H1 (cell line): ENCODE data around the gene OBSCN. TPM values are rescaled to one million over a fixed set of nuclear protein-coding genes. Genes with fewer than 3 reads are reported as not detected.

Experiments used
- CTCF ChIA-PET: fragments of 300-600 bp; sonication (Branson Sonifier 250); formaldehyde crosslinking; loops from one replicate; lab custom pipeline; 2021; ENCODE audit not compliant: partially characterized antibody; lab: Charles Lee
- POLR2A ChIA-PET: fragments of 300-600 bp; sonication (Branson Sonifier 250); formaldehyde crosslinking; loops from one replicate; lab custom pipeline; 2021; ENCODE audit warnings: inconsistent platforms; ENCODE audit not compliant: partially characterized antibody; lab: Charles Lee
- DNase-seq, 2 experiments: peaks; one replicate each; pipeline versions ENCODE4 v3.0.0 to v3.0.0-alpha.2; 2010 to 2022; ENCODE audit warnings: low spot score in 2 of 2, low read depth in 1 of 2, mixed read lengths in 1 of 2
- FAIRE-seq: peaks from 2 replicates; lab custom pipeline; 2011; peaks lifted over from hg19 to GRCh38; lab: Jason Lieb, UNC
- H2AFZ ChIP-seq: 2 replicates; pipeline ENCODE4 v1.8.1; 2012; ENCODE audit warnings: low read length, inconsistent platforms
- H2AK5ac ChIP-seq: 2 replicates; pipeline ENCODE4 v1.6.1; 2013; ENCODE audit warnings: low read depth, low read length
- H2BK120ac ChIP-seq: replicated peaks from 2 replicates; pipeline ENCODE3; 2013; ENCODE audit warnings: low read depth, low read length, inconsistent platforms
- H2BK12ac ChIP-seq: 2 replicates; pipeline ENCODE4 v1.6.1; 2013; ENCODE audit warnings: low read depth, low read length
- H2BK15ac ChIP-seq: 2 replicates; pipeline ENCODE4 v1.6.1; 2013; ENCODE audit warnings: low read length
- H2BK20ac ChIP-seq: 2 replicates; pipeline ENCODE4 v1.6.1; 2013; ENCODE audit warnings: low read length
- H2BK5ac ChIP-seq: 2 replicates; pipeline ENCODE4 v1.6.1; 2013; ENCODE audit warnings: low read depth, low read length
- H3K14ac ChIP-seq: 2 replicates; pipeline ENCODE4 v1.6.1; 2013; ENCODE audit warnings: inconsistent platforms; ENCODE audit not compliant: insufficient read length
- H3K18ac ChIP-seq: 2 replicates; pipeline ENCODE4 v1.6.1; 2013; ENCODE audit warnings: low read length; ENCODE audit errors: extremely low read depth
- H3K23ac ChIP-seq: 2 replicates; pipeline ENCODE4 v1.6.1; 2013; ENCODE audit warnings: inconsistent platforms; ENCODE audit not compliant: insufficient read length
- H3K23me2 ChIP-seq: 2 replicates; pipeline ENCODE4 v1.6.1; 2013; ENCODE audit warnings: low read depth, low read length
- H3K27ac ChIP-seq: 2 replicates; pipeline ENCODE4 v1.6.1; 2011; ENCODE audit warnings: low read depth, low read length, inconsistent platforms
- H3K27me3 ChIP-seq, 4 experiments: replicated peaks in 1 of 4; 1 replicate in 1 of 4; 2 replicates in 3 of 4; pipeline versions ENCODE4 v1.6.1 to v1.8.1; 2011 to 2013; ENCODE audit warnings: low read length in 3 of 4, mild to moderate bottlenecking in 3 of 4, inconsistent platforms in 2 of 4, mixed read lengths in 2 of 4, moderate library complexity in 1 of 4; ENCODE audit not compliant: control insufficient read depth in 3 of 4, insufficient read depth in 3 of 4; ENCODE audit errors: extremely low read depth in 1 of 4
- H3K36me3 ChIP-seq, 4 experiments: 2 replicates each; pipeline versions ENCODE4 v1.6.1 to v1.8.1; 2011 to 2013; ENCODE audit warnings: mild to moderate bottlenecking in 4 of 4, low read length in 3 of 4, moderate library complexity in 2 of 4, control low read depth in 1 of 4, inconsistent platforms in 1 of 4; ENCODE audit not compliant: insufficient read depth in 4 of 4, control insufficient read depth in 2 of 4
- H3K4ac ChIP-seq: replicated peaks from 2 replicates; pipeline ENCODE3; 2013; ENCODE audit warnings: low read length, low read depth, mixed read lengths, inconsistent platforms; ENCODE audit not compliant: insufficient read length
- H3K4me1 ChIP-seq, 4 experiments: replicated peaks in 1 of 4; 1 replicate in 1 of 4; 2 replicates in 3 of 4; pipeline versions ENCODE4 v1.6.1 to v1.8.1; 2011 to 2013; ENCODE audit warnings: low read length in 3 of 4, inconsistent platforms in 2 of 4, mixed read lengths in 1 of 4; ENCODE audit not compliant: insufficient read depth in 4 of 4, control insufficient read depth in 3 of 4
- H3K4me2 ChIP-seq, 2 experiments: 2 replicates each; pipeline versions ENCODE4 v1.6.1 to v1.8.1; 2011 to 2013; ENCODE audit warnings: low read depth in 2 of 2, low read length in 2 of 2, control low read depth in 1 of 2, inconsistent platforms in 1 of 2, mild to moderate bottlenecking in 1 of 2; ENCODE audit not compliant: insufficient read depth in 1 of 2
- H3K4me3 ChIP-seq, 4 experiments: fragments of 200-600, 300-600 bp in 1 of 4; sonication (generic), shearing (Covaris generic), sonication (Bioruptor Twin) in 1 of 4; 2 replicates each; pipeline versions ENCODE4 v1.5.1 to v1.8.1; 2011 to 2016; ENCODE audit warnings: low read length in 4 of 4, low read depth in 3 of 4, control low read depth in 2 of 4, inconsistent platforms in 2 of 4, mild to moderate bottlenecking in 2 of 4, mixed read lengths in 1 of 4, moderate library complexity in 1 of 4; ENCODE audit not compliant: insufficient read depth in 2 of 4; ENCODE audit errors: extremely low read depth in 1 of 4
- H3K56ac ChIP-seq: replicated peaks from 2 replicates; pipeline ENCODE3; 2013; ENCODE audit warnings: low read depth, mild to moderate bottlenecking, mixed read lengths, low read length, inconsistent platforms; ENCODE audit not compliant: insufficient read length
- H3K79me1 ChIP-seq: 2 replicates; pipeline ENCODE4 v1.6.1; 2013; ENCODE audit warnings: low read depth, low read length, control low read depth
- H3K79me2 ChIP-seq, 2 experiments: 2 replicates each; pipeline versions ENCODE4 v1.6.1 to v1.8.1; 2012 to 2013; ENCODE audit warnings: low read length in 2 of 2, mild to moderate bottlenecking in 2 of 2, inconsistent platforms in 1 of 2; ENCODE audit not compliant: insufficient read depth in 2 of 2, control insufficient read depth in 1 of 2
- H3K9ac ChIP-seq, 4 experiments: replicated peaks in 1 of 4; 1 replicate in 1 of 4; 2 replicates in 3 of 4; pipeline versions ENCODE4 v1.6.1 to v1.8.1; 2011 to 2013; ENCODE audit warnings: low read depth in 3 of 4, low read length in 3 of 4, control low read depth in 2 of 4, mild to moderate bottlenecking in 2 of 4, moderate library complexity in 2 of 4, inconsistent platforms in 1 of 4; ENCODE audit errors: extremely low read depth in 1 of 4
- H3K9me3 ChIP-seq, 2 experiments: 2 replicates each; pipeline versions ENCODE4 v1.6.1 to v1.8.1; 2012 to 2013; ENCODE audit warnings: mild to moderate bottlenecking in 2 of 2, moderate library complexity in 2 of 2, control low read depth in 1 of 2, inconsistent platforms in 1 of 2, low read depth in 1 of 2, low read length in 1 of 2, mixed read lengths in 1 of 2; ENCODE audit not compliant: insufficient read depth in 2 of 2
- H4K20me1 ChIP-seq, 2 experiments: replicated peaks in 1 of 2; 2 replicates each; pipeline versions ENCODE3 to v1.8.1; 2011 to 2013; ENCODE audit warnings: inconsistent platforms in 2 of 2, low read length in 2 of 2, mild to moderate bottlenecking in 1 of 2; ENCODE audit not compliant: insufficient read depth in 2 of 2, control insufficient read depth in 1 of 2
- H4K5ac ChIP-seq: 2 replicates; pipeline ENCODE4 v1.6.1; 2013; ENCODE audit warnings: low read length, low read depth, mixed read lengths, inconsistent platforms; ENCODE audit not compliant: insufficient read length
- H4K8ac ChIP-seq: 2 replicates; pipeline ENCODE4 v1.8.0; 2013; ENCODE audit warnings: mild to moderate bottlenecking, moderate library complexity, low read length, inconsistent platforms; ENCODE audit not compliant: insufficient read depth; ENCODE audit errors: extremely low read depth
- H4K91ac ChIP-seq: replicated peaks from 2 replicates; pipeline ENCODE3; 2013; ENCODE audit warnings: low read length, mixed read lengths, inconsistent platforms; ENCODE audit not compliant: insufficient read length
- BCL11A ChIP-seq, 2 experiments: IDR thresholded peaks; one replicate each; pipeline ENCODE4 v1.6.1; 2011; ENCODE audit warnings: low read depth in 2 of 2, low read length in 2 of 2, mild to moderate bottlenecking in 2 of 2
- BRCA1 ChIP-seq: IDR thresholded peaks from 2 replicates; pipeline ENCODE4 v1.6.1; 2012; ENCODE audit warnings: low read depth, low read length, improper control_type of control experiment
- CHD1 ChIP-seq: IDR thresholded peaks from 2 replicates; pipeline ENCODE4 v1.6.1; 2012; ENCODE audit warnings: low read depth, low read length, improper control_type of control experiment
- TCF12 ChIP-seq: IDR thresholded peaks from 2 replicates; pipeline ENCODE4 v1.6.1; 2011; ENCODE audit warnings: low read depth, mild to moderate bottlenecking, low read length
- WGBS, 2 experiments: shearing (Covaris generic) in 1 of 2; methylation state at CpG; one replicate each; pipeline versions ENCODE4 v1.1.6 to v1.1.7; 2013 to 2015; ENCODE audit warnings: low lambda C conversion rate in 2 of 2, mixed read lengths in 2 of 2, inconsistent platforms in 1 of 2, low coverage in 1 of 2, missing lambda C conversion rate in 1 of 2; ENCODE audit not compliant: insufficient replicate concordance in 2 of 2, insufficient coverage in 1 of 2, insufficient read length in 1 of 2; ENCODE audit errors: extremely low coverage in 1 of 2, missing lambda C conversion rate in 1 of 2; 5-methylcytosine and 5-hydroxymethylcytosine counted together
- polyA plus RNA-seq, 7 experiments: library from polyadenylated mRNA; depleted of rRNA in 3 of 7; stranded (reverse) in 5 of 7; unstranded in 2 of 7; fragments of >200 nt in 5 of 7; fragments of 200-250 nt in 2 of 7; gene quantifications; 1 replicate in 5 of 7; 2 replicates in 1 of 7; 4 replicates in 1 of 7; pipeline versions ENCODE4 v1.2.1 to v1.2.3, GENCODE V29; 2011 to 2013; ENCODE audit warnings: missing spikeins in 2 of 7, mixed read lengths in 2 of 7
- total RNA-seq: library from RNA; stranded (reverse); fragmentation: NEBNext Ultra II Directional; extraction: Animal tissue kit (Norgen Biotek cat#: 25700); gene quantifications from 2 replicates; pipeline ENCODE4 v1.2.1, GENCODE V29; 2021

Gene OBSCN
- total and polyA plus RNA-seq, 2 of the 8 experiments (the other 6 are each of a cell fraction or from before 2014, with no cell fraction given) = 7.5 to 28.4 TPM

DNA sequence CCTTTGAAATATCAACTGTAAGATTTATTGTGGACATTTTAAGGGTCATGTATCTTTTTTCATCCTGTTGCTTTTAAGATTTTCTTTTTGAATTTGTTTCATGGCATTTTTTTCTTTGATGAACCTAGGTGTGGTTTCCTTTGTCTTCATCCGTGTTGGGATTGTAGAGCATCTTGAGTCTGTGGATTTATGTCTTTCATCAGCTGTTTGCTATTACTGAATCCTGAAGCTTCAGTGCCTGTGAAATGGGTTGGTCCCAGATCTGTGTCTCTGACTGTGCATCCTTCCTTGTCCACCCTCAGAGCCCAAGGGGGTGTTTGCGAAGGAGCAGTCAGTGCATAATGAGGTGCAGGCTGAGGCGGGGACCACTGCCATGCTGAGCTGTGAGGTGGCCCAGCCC lies 37.3 kb downstream of the OBSCN start:
- H3K4ac ChIP-seq = no peak overlapping the region
- H3K18ac ChIP-seq = no peak overlapping the region
- H4K8ac ChIP-seq = no peak overlapping the region
- H3K79me2 ChIP-seq = no peaks in the 10 kb centered on the region
- H3K56ac ChIP-seq = no peak overlapping the region
- H3K9me3 ChIP-seq = peaks cover 40 to 52% of the 10 kb centered on the region in 2 experiments
- no peak overlapping the region for H2BK20ac ChIP-seq
- no peaks in the 10 kb centered on the region; a peak in 1 of 7 replicates for H3K27me3 ChIP-seq
- no peak overlapping the region for H2BK120ac ChIP-seq
- no peak overlapping the region for H4K91ac ChIP-seq
- no peak overlapping the region for H2BK12ac ChIP-seq
- H3K79me1 ChIP-seq = no peaks in the 10 kb centered on the region
- FAIRE-seq = no peak
- ChIA-PET CTCF (interaction anchor here (0.7 to 2.3 kb wide), 4 partner anchors 8 to 24 kb away, joined by 3 to 7 read pairs (median 6); no protein-coding TSS in a partner anchor), POLR2A (no interaction called here)
- no peaks in the 10 kb centered on the region for H3K23me2 ChIP-seq
- H2BK5ac ChIP-seq = no peak overlapping the region
- H2BK15ac ChIP-seq = no peak overlapping the region
- H3K14ac ChIP-seq = no peak overlapping the region
- H3K36me3 ChIP-seq = peaks cover 19 to 84% (median 47%) of the 10 kb centered on the region in 4 experiments; a peak in 7 of 8 replicates
- TF ChIP-seq BCL11A (IDR thresholded peaks at IDR 0.05; ENCODE audit: low read depth in 2 of 2, low read length in 2 of 2) (no peak), BRCA1 (no peak), CHD1 (no peak), TCF12 (no peak)
- no peak overlapping the region for H4K5ac ChIP-seq
- no peak for DNase-seq
- H3K27ac ChIP-seq = no peak overlapping the region
- H4K20me1 ChIP-seq = peaks cover 0 to 2% of the 10 kb centered on the region in 2 experiments
- no peak overlapping the region for H3K4me2 ChIP-seq
- H3K4me1 ChIP-seq = no peaks in the 10 kb centered on the region
- no peak overlapping the region for H3K23ac ChIP-seq
- no peak overlapping the region for H2AK5ac ChIP-seq
- no peak overlapping the region for H3K9ac ChIP-seq
- no peak overlapping the region for H2AFZ ChIP-seq
- 88% methylated on average over 3 of the region's 3 CpGs; no CpG with 5 or more reads in 1 of the 2 experiments for WGBS, 2 experiments
- no peak overlapping the region for H3K4me3 ChIP-seq
